K562 (cell line): ENCODE data around the gene CCDC106. TPM values are rescaled to one million over a fixed set of nuclear protein-coding genes. Genes with fewer than 3 reads are reported as not detected.

Source experiments
- C11orf30 ChIP-seq: fragments of 450-650 bp; IDR thresholded peaks from 2 replicates; pipeline ENCODE4 v1.6.1; 2016; ENCODE audit warnings: low read depth, mild to moderate bottlenecking
- ETS1 ChIP-seq: conservative IDR thresholded peaks from 2 replicates; pipeline ENCODE4 v1.6.1; 2011; ENCODE audit warnings: low read depth, mild to moderate bottlenecking, low read length; ENCODE audit not compliant: control insufficient read depth
- NR0B1 ChIP-seq: fragments of 450-650 bp; IDR thresholded peaks from one replicate; pipeline ENCODE4 v1.6.1; 2018; ENCODE audit warnings: mild to moderate bottlenecking, moderate library complexity; ENCODE audit not compliant: partially characterized antibody
- POLR2AphosphoS2 ChIP-seq: IDR thresholded peaks from 2 replicates; pipeline ENCODE4 v1.6.1; 2012; ENCODE audit warnings: low read length, improper control_type of control experiment
- POLR2G ChIP-seq: fragments of 200-400 bp; formaldehyde crosslinking; IDR thresholded peaks from 2 replicates; pipeline ENCODE4 v1.6.1; 2017; ENCODE audit warnings: low read depth, mild to moderate bottlenecking, antibody characterized with exemption, low read length, moderate library complexity
- TRIM28 ChIP-seq: fragments of 450-650 bp; IDR thresholded peaks from 2 replicates; pipeline ENCODE4 v1.6.1; 2017
- VEZF1 ChIP-seq: fragments of 200-800 bp; sonication (Bioruptor generic); IDR thresholded peaks from 2 replicates; pipeline ENCODE4 v1.6.1; 2017; ENCODE audit warnings: missing genetic modification characterization, missing compliant biosample characterization
- ZFX ChIP-seq: sonication (generic); formaldehyde crosslinking; IDR thresholded peaks from 2 replicates; pipeline ENCODE4 v1.8.0; 2022; ENCODE audit warnings: mild to moderate bottlenecking, missing genetic modification reagents, moderate library complexity
- polyA plus RNA-seq, 8 experiments: library from polyadenylated mRNA; depleted of rRNA in 4 of 8; stranded (reverse) in 5 of 8; unstranded in 3 of 8; fragments of >200 nt; fragmentation: Nextera tagmentation in 2 of 8; fragmentation: Illumina TruSeq in 1 of 8; extraction: Ambion mirVana in 2 of 8; extraction: Trizol in 1 of 8; gene quantifications; 2 replicates each; pipeline versions ENCODE4 v1.2.1 to v1.2.3, GENCODE V29; 2011 to 2014; ENCODE audit warnings: inconsistent platforms in 1 of 8, missing spikeins in 1 of 8
- total RNA-seq, 7 experiments: library from RNA; depleted of rRNA in 6 of 7; stranded (reverse); fragments of >200 nt in 6 of 7; fragmentation: Illumina TruSeq in 2 of 7; extraction: Trizol in 2 of 7; gene quantifications; 2 replicates each; pipeline versions ENCODE4 v1.2.1 to v1.2.3, GENCODE V29; 2011 to 2021; ENCODE audit warnings: low replicate concordance in 1 of 7
- TF ChIP-seq, protein P1 (sequence below): fragments of 200-600 bp; sonication (generic); IDR thresholded peaks from one replicate; pipeline ENCODE4 v1.6.1; 2012; ENCODE audit warnings: mild to moderate bottlenecking, low read depth, low read length, inconsistent platforms
- TF ChIP-seq, protein P2 (sequence below): fragments of 450-650 bp; formaldehyde crosslinking; IDR thresholded peaks from 2 replicates; pipeline ENCODE4 v1.4.0; 2022; ENCODE audit warnings: missing genetic modification characterization

Gene CCDC106
- total and polyA plus RNA-seq, 9 of the 15 experiments (the other 6 are each of a cell fraction or from before 2014, with no cell fraction given) = 0.10 to 27.5 (median 15.0) TPM; not detected in 1

- TF ChIP-seq, protein P1, sequence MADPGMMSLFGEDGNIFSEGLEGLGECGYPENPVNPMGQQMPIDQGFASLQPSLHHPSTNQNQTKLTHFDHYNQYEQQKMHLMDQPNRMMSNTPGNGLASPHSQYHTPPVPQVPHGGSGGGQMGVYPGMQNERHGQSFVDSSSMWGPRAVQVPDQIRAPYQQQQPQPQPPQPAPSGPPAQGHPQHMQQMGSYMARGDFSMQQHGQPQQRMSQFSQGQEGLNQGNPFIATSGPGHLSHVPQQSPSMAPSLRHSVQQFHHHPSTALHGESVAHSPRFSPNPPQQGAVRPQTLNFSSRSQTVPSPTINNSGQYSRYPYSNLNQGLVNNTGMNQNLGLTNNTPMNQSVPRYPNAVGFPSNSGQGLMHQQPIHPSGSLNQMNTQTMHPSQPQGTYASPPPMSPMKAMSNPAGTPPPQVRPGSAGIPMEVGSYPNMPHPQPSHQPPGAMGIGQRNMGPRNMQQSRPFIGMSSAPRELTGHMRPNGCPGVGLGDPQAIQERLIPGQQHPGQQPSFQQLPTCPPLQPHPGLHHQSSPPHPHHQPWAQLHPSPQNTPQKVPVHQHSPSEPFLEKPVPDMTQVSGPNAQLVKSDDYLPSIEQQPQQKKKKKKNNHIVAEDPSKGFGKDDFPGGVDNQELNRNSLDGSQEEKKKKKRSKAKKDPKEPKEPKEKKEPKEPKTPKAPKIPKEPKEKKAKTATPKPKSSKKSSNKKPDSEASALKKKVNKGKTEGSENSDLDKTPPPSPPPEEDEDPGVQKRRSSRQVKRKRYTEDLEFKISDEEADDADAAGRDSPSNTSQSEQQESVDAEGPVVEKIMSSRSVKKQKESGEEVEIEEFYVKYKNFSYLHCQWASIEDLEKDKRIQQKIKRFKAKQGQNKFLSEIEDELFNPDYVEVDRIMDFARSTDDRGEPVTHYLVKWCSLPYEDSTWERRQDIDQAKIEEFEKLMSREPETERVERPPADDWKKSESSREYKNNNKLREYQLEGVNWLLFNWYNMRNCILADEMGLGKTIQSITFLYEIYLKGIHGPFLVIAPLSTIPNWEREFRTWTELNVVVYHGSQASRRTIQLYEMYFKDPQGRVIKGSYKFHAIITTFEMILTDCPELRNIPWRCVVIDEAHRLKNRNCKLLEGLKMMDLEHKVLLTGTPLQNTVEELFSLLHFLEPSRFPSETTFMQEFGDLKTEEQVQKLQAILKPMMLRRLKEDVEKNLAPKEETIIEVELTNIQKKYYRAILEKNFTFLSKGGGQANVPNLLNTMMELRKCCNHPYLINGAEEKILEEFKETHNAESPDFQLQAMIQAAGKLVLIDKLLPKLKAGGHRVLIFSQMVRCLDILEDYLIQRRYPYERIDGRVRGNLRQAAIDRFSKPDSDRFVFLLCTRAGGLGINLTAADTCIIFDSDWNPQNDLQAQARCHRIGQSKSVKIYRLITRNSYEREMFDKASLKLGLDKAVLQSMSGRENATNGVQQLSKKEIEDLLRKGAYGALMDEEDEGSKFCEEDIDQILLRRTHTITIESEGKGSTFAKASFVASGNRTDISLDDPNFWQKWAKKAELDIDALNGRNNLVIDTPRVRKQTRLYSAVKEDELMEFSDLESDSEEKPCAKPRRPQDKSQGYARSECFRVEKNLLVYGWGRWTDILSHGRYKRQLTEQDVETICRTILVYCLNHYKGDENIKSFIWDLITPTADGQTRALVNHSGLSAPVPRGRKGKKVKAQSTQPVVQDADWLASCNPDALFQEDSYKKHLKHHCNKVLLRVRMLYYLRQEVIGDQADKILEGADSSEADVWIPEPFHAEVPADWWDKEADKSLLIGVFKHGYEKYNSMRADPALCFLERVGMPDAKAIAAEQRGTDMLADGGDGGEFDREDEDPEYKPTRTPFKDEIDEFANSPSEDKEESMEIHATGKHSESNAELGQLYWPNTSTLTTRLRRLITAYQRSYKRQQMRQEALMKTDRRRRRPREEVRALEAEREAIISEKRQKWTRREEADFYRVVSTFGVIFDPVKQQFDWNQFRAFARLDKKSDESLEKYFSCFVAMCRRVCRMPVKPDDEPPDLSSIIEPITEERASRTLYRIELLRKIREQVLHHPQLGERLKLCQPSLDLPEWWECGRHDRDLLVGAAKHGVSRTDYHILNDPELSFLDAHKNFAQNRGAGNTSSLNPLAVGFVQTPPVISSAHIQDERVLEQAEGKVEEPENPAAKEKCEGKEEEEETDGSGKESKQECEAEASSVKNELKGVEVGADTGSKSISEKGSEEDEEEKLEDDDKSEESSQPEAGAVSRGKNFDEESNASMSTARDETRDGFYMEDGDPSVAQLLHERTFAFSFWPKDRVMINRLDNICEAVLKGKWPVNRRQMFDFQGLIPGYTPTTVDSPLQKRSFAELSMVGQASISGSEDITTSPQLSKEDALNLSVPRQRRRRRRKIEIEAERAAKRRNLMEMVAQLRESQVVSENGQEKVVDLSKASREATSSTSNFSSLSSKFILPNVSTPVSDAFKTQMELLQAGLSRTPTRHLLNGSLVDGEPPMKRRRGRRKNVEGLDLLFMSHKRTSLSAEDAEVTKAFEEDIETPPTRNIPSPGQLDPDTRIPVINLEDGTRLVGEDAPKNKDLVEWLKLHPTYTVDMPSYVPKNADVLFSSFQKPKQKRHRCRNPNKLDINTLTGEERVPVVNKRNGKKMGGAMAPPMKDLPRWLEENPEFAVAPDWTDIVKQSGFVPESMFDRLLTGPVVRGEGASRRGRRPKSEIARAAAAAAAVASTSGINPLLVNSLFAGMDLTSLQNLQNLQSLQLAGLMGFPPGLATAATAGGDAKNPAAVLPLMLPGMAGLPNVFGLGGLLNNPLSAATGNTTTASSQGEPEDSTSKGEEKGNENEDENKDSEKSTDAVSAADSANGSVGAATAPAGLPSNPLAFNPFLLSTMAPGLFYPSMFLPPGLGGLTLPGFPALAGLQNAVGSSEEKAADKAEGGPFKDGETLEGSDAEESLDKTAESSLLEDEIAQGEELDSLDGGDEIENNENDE = no peak
- TF ChIP-seq NR0B1 (no peak), POLR2AphosphoS2 (no peak), TRIM28 (no peak), ETS1 (no peak), C11orf30 (peak; percentile 55), VEZF1 (CRISPR knock-in tag) (no peak), ZFX (CRISPR knock-in tag) (no peak), POLR2G (no peak)
- TF ChIP-seq, protein P2, sequence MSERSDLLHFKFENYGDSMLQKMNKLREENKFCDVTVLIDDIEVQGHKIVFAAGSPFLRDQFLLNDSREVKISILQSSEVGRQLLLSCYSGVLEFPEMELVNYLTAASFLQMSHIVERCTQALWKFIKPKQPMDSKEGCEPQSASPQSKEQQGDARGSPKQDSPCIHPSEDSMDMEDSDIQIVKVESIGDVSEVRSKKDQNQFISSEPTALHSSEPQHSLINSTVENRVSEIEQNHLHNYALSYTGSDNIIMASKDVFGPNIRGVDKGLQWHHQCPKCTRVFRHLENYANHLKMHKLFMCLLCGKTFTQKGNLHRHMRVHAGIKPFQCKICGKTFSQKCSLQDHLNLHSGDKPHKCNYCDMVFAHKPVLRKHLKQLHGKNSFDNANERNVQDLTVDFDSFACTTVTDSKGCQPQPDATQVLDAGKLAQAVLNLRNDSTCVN (CRISPR knock-in tag) = 0 out of 2 replicates have a peak, but pooled peaks have one; percentile 40
Observed at GRCh38 chr19:55675661-55676354, 27.8 kb downstream of the CCDC106 start (continued).
